Measurements from ENCODE around the gene ABHD3. TPM values are rescaled to one million over a fixed set of nuclear protein-coding genes. Genes with fewer than 3 reads are reported as not detected.

The ABHD3 gene
- total and polyA plus RNA-seq, 2 of the 8 experiments (the other 6 are each of a cell fraction or from before 2014, with no cell fraction given) = 8.4 to 12.1 TPM

MicroRNA genes within 50 kb of the gene (microRNA counts, 767-probe panel; counts per million panel counts)
- microRNA hsa-miR-320c = 879 counts per million, percentile 95 among the panel's probes with 10 or more counts

Small RNA genes within 50 kb of the gene (microRNA-seq; reads per million reads assigned to microRNA genes)
- 0 reads per million in 2 experiments for gene MIR320C1 (ENCODE audit: borderline microRNAs expressed in 2 of 2, borderline number of aligned reads in 2 of 2, borderline replicate concordance in 1 of 2)

Small RNA genes within 50 kb of the gene (small RNA-seq; reads per million reads assigned to genes)
- not detected for gene MIR320C1 (ENCODE audit: insufficient read depth)
- not detected for gene RF00019 (ENCODE audit: insufficient read depth)
- gene RF01241 (ENCODE audit: insufficient read depth) = not detected

Other genes starting within 250 kb of the ABHD3 start
- gene ESCO1, start 104.1 kb downstream of the ABHD3 start, total RNA-seq (2021; fragmentation: NEBNext Ultra II Directional; extraction: Animal tissue kit (Norgen Biotek cat#: 25700)) = 44.6 and 48.3 TPM in 2 replicates
- gene ESCO1, start 104.1 kb downstream of the ABHD3 start, polyA plus RNA-seq (2011; rRNA removed) = 3.3 and 5.8 TPM in 2 replicates
- gene SNRPD1, start 92.5 kb downstream of the ABHD3 start, total RNA-seq (2021; fragmentation: NEBNext Ultra II Directional; extraction: Animal tissue kit (Norgen Biotek cat#: 25700)) = 180 and 184 TPM in 2 replicates
- 27.3 and 59.6 TPM in 2 replicates for gene SNRPD1, start 92.5 kb downstream of the ABHD3 start, polyA plus RNA-seq (2011; rRNA removed)
- 57.2 and 60.3 TPM in 2 replicates for gene MIB1, start 36.0 kb upstream of the ABHD3 start, total RNA-seq (2021; fragmentation: NEBNext Ultra II Directional; extraction: Animal tissue kit (Norgen Biotek cat#: 25700))
- 6.1 and 8.2 TPM in 2 replicates for gene MIB1, start 36.0 kb upstream of the ABHD3 start, polyA plus RNA-seq (2011; rRNA removed)

Measured in H1 (cell line).